Heart left ventricle (tissue), 13 donors: ENCODE results near the gene ANKRD11.
"Not testable (repeated sequence)": the region's sequence is repeated elsewhere in the genome, so short reads cannot be mapped to it uniquely, and the experiment has no call there.

Source experiments
- CTCF ChIP-seq, 12 donors: fragments of 200-600 bp; sonication (generic) in 4 of 12; IDR thresholded peaks; one replicate each; pipeline versions ENCODE4 v1.5.0 to v1.8.0; 2018 to 2022; ENCODE audit warnings: antibody characterized with exemption in 12 of 12, mild to moderate bottlenecking in 5 of 12
- POLR2A ChIP-seq, 2 donors: fragments of 450-650 bp; IDR thresholded peaks; one replicate each; pipeline ENCODE4 v1.6.1; 2017; ENCODE audit warnings: antibody characterized with exemption in 2 of 2, mild to moderate bottlenecking in 2 of 2, moderate library complexity in 2 of 2
- donor health status: ischemic (EF 13 %, LVEDD 7.1; RV severe dilation, severe dysfunction).
- donor health status: DM: no; HTN: yes; CAD: no.
- donor health status: DM: no; HTN: no; CAD: no.
- donor health status: ischemic (EF 25% LVEDD 6.9; RV normal size, moderate dysfunction).
- donor health status: ischemic (EF 25% LVEDD 5.7; RV mildly dilated, moderate dysfunction).
- donor health status: ischemic (EF 35%, LVEDD 5.7; RV mildly dilated, moderate dysfunction).
- donor health status: nonischemic (EF 11% LVEDD 7.7; RV severe dilation, severe dysfunction).
- donor health status: DM: yes; HTN: yes; CAD: no.
- donor health status: PGD.
- donor health status: ischemic (EF 29% LVEDD 5.4; RV normal size, mild dysfunction).
- donor health status: nonischemic (EF 23%, LVEDD 6.1; RV moderate dilation, normal function).

GRCh38 chr16:89299357-89300111 is 190.8 kb downstream of the ANKRD11 start:
- TF ChIP-seq CTCF, POLR2A (IDR thresholded peaks at IDR 0.05): not testable (repeated sequence)
